ENCODE data around the gene BAZ2B. TPM values are rescaled to one million over a fixed set of nuclear protein-coding genes. Genes with fewer than 3 reads are reported as not detected.
"Not testable (repeated sequence)": the region's sequence is repeated elsewhere in the genome, so short reads cannot be mapped to it uniquely, and the experiment has no call there.

Gene BAZ2B
- total RNA-seq, 1 donor from 2014 or later: 4.2 TPM

DNA sequence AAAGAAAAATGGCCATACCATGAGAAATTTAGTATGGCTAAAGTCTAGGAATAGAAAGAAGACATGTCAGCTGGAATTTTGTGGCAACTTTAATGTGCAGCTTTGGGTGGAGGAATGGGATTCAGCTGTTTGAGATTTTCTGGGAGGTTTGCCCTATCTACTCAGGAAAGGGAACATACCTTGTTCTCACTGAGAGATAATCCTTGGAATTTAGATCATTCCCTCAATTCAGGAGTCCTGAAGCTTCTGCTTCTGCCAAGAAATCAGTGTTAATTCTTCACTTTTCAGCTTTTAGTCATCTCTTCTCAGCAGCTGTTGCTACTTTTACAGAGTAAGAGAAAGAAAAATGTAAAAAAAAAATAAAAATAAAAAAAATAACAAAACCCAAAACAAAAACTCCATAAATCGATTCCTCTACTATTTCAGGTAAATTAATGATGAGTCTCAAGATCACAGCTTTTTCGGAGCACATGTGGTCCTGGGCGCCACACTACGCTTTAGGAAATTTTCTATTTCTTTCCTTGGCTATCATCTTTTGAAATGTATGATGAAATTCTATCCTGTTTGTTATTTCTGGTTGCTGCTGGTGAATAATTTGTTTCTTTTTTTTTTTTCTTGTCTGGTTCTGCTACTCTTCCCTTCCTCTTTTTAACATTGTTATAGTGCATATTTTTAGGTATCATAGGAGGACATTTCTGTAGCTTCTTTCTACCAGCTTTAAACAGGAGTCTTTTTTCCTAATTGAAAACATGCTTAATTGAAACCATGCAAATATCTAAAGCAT is 18.9 kb upstream of the BAZ2B start:
- Mint-ChIP-seq H3K4me3 (no peak overlapping the region), H3K27ac (no peak overlapping the region), H3K36me3 (ENCODE audit: low read depth) (no peaks in the 10 kb centered on the region), H3K9me3 (no peaks in the 10 kb centered on the region), H3K27me3 (no peaks in the 10 kb centered on the region), H3K4me1 (no peaks in the 10 kb centered on the region)
- intact Hi-C loops (cut with micrococcal nuclease): no loop called here
- DNase-seq: no peak

DNA sequence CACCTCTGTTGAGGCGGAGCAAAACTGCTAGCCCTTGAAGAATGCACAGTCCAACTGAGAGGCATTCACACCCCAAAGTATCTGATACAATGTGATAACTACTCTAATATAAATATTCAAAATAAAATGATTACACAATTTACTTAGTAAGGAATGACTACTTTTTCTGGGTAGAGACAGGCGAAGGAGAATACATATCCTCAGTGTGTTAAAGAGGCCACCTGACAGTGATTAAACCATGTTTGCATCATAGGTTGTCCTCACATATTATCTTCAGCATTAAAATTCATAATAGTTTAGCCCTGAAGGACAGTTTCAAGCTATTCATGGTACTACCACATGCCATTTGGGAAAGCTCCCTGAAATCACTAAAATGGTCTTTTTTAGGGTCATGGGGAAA is 16.9 kb upstream of the BAZ2B start:
- intact Hi-C loops (cut with micrococcal nuclease): no loop called here
- Mint-ChIP-seq H3K4me3 (no peak overlapping the region), H3K27ac (no peak overlapping the region), H3K4me1 (no peaks in the 10 kb centered on the region), H3K9me3 (peaks cover 1% of the 10 kb centered on the region), H3K36me3 (ENCODE audit: low read depth) (no peaks in the 10 kb centered on the region), H3K27me3 (peaks cover 1% of the 10 kb centered on the region)
- no peak for DNase-seq

DNA sequence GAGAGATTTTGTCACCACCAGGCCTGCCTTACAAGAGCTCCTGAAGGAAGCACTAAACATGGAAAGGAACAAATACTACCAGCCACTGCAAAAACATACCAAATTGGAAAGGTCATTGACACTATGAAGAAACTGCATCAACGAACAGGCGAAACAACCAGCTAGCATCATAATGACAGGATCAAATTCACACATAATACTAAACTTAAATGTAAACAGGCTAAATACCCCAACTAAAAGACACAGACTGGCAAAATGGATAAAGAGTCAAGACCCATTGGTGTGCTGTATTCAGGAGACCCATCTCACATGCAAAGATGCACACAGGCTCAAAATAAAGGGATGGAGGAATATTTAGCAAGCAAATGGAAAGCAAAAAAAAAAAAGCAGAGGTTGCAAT is 9.3 kb upstream of the BAZ2B start:
- DNase-seq; H3K36me3 Mint-ChIP-seq (ENCODE audit: low read depth); intact Hi-C loops (cut with micrococcal nuclease); H3K4me3 Mint-ChIP-seq; H3K27ac Mint-ChIP-seq; H3K9me3 Mint-ChIP-seq; H3K4me1 Mint-ChIP-seq: not testable (repeated sequence)
- H3K27me3 Mint-ChIP-seq: peaks cover 10% of the 10 kb centered on the region

DNA sequence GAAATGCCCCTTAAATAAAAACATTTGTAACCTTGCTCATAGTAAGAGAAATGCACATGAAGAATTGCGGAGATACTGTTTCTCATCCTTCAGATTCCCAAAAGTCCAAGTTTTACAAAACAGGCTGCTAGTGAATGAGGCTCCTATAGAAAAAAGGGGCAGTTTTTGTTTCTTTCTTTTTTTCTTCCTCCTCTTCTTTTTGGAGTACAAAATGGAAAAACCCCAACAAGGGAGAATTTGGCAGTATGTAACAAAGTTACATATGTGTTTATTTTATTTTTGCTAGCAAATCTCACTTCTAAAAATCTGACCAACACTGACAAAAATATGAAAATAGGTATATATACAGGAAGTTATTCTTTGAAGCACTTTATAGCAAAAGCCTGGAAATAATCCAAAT is 7.1 kb upstream of the BAZ2B start:
- Mint-ChIP-seq H3K36me3 (ENCODE audit: low read depth) (no peaks in the 10 kb centered on the region), H3K9me3 (peaks cover 7% of the 10 kb centered on the region), H3K27ac (no peak overlapping the region), H3K4me1 (no peaks in the 10 kb centered on the region), H3K4me3 (no peak overlapping the region), H3K27me3 (peaks cover 10% of the 10 kb centered on the region)
- intact Hi-C loops (cut with micrococcal nuclease): no loop called here
- no peak for DNase-seq

DNA sequence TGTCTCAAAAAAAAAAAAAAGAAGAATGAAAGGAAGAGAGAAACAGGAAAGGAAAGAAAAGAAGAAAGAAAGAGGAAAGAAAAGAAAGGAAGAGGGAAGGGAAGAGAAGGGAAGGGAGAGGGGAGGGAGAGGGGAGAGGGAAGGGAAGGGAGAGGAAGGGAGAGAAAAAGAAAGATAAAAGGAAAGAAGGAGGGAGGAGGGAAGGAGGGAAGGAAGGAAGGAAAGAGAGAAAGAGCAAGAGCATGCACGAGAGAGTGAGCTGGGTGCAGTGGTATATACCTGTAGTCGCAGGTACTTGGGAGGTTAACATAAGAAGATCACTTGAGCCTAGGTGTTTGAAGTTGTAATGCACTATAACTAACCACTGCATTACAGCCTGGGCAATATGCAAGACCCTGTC is 6.6 kb upstream of the BAZ2B start:
- H3K27me3 Mint-ChIP-seq: peaks cover 10% of the 10 kb centered on the region
- H3K4me1 Mint-ChIP-seq: no peaks in the 10 kb centered on the region
- H3K27ac Mint-ChIP-seq: no peak overlapping the region
- DNase-seq: no peak
- no peaks in the 10 kb centered on the region for H3K36me3 Mint-ChIP-seq (ENCODE audit: low read depth)
- intact Hi-C loops (cut with micrococcal nuclease): no loop called here
- H3K9me3 Mint-ChIP-seq: peaks cover 4% of the 10 kb centered on the region
- no peak overlapping the region for H3K4me3 Mint-ChIP-seq

DNA sequence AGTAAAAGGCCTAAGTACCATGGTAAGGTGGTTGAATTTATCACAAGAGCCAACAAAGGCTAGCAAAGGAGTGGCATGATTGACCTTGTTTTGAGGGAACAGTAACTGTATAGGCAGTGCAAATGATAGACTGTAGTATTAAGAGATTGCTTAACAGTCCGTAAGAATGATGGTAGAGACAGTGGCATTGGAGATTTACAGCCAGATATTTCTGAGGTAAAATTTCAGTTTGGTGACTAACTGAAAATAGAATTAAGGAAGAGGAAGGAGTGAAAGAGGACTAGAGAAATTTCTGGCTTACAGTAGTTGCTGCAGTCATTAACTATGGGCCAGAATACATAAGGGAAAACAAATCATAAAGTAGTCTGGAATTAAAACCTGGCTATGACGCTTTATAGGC is 4.4 kb upstream of the BAZ2B start:
- intact Hi-C loops (cut with micrococcal nuclease): no loop called here
- Mint-ChIP-seq H3K9me3 (no peaks in the 10 kb centered on the region), H3K27ac (no peak overlapping the region), H3K36me3 (ENCODE audit: low read depth) (no peaks in the 10 kb centered on the region), H3K4me1 (peaks cover 4% of the 10 kb centered on the region), H3K4me3 (no peak overlapping the region), H3K27me3 (peaks cover 22% of the 10 kb centered on the region)
- no peak for DNase-seq

DNA sequence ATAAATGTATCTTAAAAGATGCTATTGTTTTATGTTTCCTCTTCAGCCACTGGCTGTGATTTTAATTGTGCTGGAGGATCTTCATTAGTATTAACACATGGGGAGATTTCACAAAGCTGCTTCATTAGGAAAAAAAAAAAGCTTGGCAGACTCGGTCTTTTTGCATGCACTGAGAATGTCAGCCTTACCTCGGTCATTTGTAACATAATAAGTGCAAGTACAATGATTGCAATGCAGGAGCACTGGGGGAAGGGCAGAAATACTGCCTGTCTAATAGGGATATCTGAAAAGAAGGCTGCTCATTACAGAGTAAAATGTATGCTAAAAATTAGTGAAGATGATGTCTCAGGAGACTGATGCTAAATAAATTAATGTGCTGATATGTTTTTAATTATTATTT is 1.3 kb upstream of the BAZ2B start:
- no peaks in the 10 kb centered on the region for H3K9me3 Mint-ChIP-seq
- H3K36me3 Mint-ChIP-seq (ENCODE audit: low read depth): no peaks in the 10 kb centered on the region
- no peak for DNase-seq
- H3K4me1 Mint-ChIP-seq: peaks cover 11% of the 10 kb centered on the region
- intact Hi-C loops (cut with micrococcal nuclease): no loop called here
- H3K4me3 Mint-ChIP-seq: no peak overlapping the region
- H3K27ac Mint-ChIP-seq: no peak overlapping the region
- H3K27me3 Mint-ChIP-seq: peaks cover 32% of the 10 kb centered on the region

DNA sequence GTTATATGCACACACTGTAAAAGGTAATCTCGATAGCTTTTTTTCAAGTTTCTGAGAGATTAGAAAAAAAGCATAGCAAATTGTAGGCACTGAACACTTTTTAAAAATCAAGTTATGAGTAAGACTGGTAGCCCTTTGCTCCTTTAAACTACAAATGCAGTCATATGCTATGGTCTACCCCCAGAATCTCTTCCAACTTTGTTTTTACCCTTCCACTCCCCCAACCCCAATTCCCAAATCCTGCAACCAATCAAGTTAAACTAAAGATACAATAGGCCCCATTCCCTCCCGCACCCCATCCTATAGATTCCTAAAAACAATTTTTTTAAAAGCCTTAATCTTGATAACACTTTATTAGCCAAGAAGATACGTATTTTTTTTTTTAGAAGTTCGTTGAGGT is 752 bp upstream of the BAZ2B start:
- intact Hi-C loops (cut with micrococcal nuclease): no loop called here
- no peaks in the 10 kb centered on the region for H3K36me3 Mint-ChIP-seq (ENCODE audit: low read depth)
- H3K27me3 Mint-ChIP-seq: peaks cover 36% of the 10 kb centered on the region
- no peaks in the 10 kb centered on the region for H3K9me3 Mint-ChIP-seq
- H3K27ac Mint-ChIP-seq: no peak overlapping the region
- H3K4me1 Mint-ChIP-seq: peaks cover 11% of the 10 kb centered on the region
- no peak overlapping the region for H3K4me3 Mint-ChIP-seq
- DNase-seq: no peak

DNA sequence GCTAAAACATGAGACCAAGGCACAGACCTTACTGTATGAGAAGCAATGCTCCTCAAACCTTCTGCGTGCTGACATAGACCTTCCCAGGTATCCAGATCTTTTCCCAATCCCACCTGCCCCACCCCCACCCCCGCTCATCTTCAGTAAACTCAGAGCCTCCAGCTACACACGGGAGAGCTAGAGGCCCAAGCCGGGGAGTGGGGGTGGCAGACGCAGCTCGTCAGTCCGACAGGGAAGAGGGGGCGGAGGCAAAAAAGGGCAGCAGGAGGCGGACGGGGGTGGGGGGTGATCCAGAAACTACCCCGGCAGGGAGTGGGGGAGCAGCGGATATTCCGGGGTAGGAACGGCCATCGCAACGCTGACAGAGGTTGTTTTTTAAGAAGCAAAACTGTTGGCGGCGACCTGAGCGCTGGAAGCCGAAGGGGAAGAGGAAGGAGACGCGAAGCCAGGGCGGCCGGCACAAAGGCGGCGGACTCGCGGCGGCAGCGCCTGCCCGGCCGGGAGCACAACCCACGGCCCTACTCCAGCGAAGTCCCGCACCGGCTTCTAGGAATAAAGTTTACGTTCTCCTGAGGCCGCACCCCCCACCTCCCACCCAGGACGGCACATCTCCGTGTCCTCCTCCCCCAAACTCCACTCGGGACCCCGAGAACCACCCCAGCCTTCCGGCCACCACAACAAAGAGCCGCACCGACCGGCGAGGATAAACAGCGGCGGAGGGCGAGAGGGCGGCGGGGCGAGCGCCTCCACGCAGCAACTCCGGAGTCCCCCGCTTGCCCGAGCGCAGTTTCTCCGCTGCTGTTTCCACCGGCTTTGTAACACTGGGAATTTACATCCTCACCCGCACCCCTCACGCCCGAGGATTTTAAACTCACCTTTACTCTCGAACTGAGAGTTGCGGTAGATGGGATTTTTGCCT is 722 bp downstream of the BAZ2B start:
- peak overlapping the region; percentile 80 for H3K4me3 Mint-ChIP-seq
- intact Hi-C loops (cut with micrococcal nuclease): loop anchor here (2.0 kb wide), 1 partner anchor 97 kb away; the partner anchor contains the start of gene MARCHF7
- H3K27me3 Mint-ChIP-seq: peaks cover 35% of the 10 kb centered on the region
- no peaks in the 10 kb centered on the region for H3K9me3 Mint-ChIP-seq
- H3K27ac Mint-ChIP-seq: peak overlapping the region; percentile 70
- peaks cover 11% of the 10 kb centered on the region for H3K4me1 Mint-ChIP-seq
- no peaks in the 10 kb centered on the region for H3K36me3 Mint-ChIP-seq (ENCODE audit: low read depth)
- DNase-seq: peak; percentile 79

DNA sequence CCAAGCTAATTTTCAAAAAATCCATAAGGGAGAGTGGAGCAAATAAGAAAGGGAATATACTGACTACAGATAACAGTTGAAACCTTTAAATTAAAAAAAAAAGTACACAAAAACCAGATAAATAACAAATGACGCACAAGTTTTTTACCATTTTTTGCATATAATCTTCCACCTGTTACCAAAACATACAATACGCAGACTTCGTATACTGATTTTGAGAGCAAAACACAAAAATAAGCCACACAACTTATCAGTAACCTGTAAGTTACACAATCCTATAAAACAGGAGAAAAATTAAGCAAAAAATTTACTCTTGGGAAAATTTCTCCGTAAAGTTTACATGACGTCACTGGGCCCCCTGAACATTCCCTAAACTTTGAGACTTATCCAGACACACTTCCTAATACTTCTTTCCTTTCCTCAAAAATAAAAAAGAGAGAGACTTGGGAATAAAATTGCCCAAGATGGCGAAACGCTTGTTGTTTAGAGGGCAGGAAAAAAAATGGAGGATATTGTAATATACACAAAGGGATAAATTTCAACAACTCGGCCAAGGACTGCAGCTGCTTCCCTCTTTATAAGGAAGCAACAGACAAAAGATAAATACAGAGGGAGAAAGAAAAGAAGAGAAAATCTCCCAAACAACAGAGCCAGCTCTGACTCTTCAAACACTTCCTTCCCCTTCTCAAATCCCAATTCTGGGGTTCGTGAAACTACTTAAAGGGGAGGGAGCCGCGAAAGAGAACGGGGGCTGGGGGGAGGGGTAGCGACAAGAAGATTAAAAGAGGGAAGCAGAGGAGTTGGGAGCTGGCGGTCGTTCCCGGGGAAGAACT is 1.6 kb downstream of the BAZ2B start:
- Mint-ChIP-seq H3K9me3 (no peaks in the 10 kb centered on the region), H3K36me3 (ENCODE audit: low read depth) (no peaks in the 10 kb centered on the region), H3K4me1 (peaks cover 11% of the 10 kb centered on the region), H3K4me3 (peak overlapping the region; percentile 80), H3K27me3 (peaks cover 39% of the 10 kb centered on the region), H3K27ac (no peak overlapping the region)
- intact Hi-C loops (cut with micrococcal nuclease): loop anchor here (2.0 kb wide), 1 partner anchor 98 kb away; the partner anchor contains the start of gene MARCHF7
- DNase-seq: no peak

DNA sequence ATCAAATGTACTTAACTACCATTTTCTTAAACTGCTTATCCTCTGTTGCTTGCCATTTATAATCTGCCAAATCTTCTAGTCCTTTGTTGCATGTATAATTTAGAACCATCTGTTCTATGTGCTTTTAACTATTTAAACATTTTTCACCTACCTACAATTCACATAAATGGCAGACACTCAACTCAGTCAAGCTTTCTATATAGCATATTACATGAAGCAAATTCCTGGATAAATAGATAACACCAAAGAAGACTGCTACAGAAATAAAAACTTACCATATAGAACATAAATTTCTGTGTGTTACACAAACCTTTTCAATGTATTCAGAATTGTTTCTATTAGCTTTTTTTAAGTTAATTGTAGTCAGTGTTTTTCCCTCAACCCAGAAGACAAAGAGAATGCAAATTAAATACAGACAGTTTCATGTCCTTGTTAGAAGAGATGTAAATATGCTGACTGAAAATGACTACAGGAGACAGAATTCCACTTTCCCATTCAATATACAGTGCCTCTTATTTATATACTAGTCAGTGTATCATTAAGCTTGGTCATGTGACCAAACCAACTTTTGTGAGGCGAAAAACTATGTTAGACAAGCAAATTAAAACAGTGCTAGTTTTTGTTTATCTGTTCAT is 2.6 kb downstream of the BAZ2B start:
- no peaks in the 10 kb centered on the region for H3K36me3 Mint-ChIP-seq (ENCODE audit: low read depth)
- no peak for DNase-seq
- intact Hi-C loops (cut with micrococcal nuclease): loop anchor here (2.0 kb wide), 1 partner anchor 99 kb away; the partner anchor contains the start of gene MARCHF7
- H3K4me3 Mint-ChIP-seq: no peak overlapping the region
- H3K9me3 Mint-ChIP-seq: no peaks in the 10 kb centered on the region
- H3K27me3 Mint-ChIP-seq: peaks cover 39% of the 10 kb centered on the region
- no peak overlapping the region for H3K27ac Mint-ChIP-seq
- H3K4me1 Mint-ChIP-seq: peaks cover 11% of the 10 kb centered on the region

DNA sequence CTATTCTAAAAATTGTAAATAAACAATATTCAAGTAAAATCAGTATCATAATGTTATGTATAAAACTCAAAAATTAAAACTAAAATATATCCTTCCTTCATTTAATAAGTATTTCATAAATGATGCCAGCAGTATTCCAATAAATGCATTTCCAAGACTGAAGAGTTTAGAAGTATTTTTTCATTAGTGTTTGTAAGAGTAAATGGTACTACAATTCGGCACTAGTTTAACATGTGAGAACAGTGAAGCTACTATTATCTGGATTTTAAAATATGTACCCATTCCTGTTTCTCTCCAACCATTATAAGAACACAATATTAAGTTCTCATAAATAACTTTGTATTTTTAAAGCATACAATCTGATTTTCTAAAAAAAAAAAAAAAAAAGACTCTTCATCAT is 3.3 kb downstream of the BAZ2B start:
- Mint-ChIP-seq H3K4me3 (no peak overlapping the region), H3K27ac (no peak overlapping the region), H3K4me1 (peaks cover 11% of the 10 kb centered on the region), H3K36me3 (ENCODE audit: low read depth) (no peaks in the 10 kb centered on the region), H3K9me3 (no peaks in the 10 kb centered on the region), H3K27me3 (peaks cover 38% of the 10 kb centered on the region)
- DNase-seq: no peak
- intact Hi-C loops (cut with micrococcal nuclease): no loop called here

DNA sequence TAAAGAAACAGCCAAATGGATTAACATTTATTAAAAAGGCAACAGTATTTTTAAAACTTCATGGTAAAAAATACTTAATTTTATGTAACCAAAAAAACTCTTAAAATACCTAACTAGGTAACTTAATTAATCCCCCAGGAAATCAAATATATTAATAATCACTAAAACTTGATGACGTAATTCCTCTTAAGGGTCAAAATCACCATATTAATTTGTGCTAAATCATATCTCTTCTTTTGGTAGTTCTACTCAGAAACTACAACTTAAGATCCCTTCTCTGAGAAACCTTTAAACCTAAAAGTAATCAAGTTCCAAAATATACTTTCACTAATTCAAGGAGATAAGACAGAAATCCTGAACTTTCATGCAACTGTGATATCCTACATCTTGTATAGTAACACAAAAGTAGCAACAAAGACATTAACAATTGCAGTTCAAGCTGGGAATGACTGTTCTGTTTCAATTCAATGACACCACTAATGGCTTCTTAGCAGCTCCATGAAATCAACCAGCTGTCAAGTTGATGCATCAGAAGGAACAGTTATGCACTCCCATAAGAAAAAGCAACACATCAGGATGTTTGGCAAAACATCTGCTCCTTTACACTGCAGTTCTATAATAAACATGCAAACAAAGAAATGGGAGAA is 4.0 kb downstream of the BAZ2B start:
- Mint-ChIP-seq H3K36me3 (ENCODE audit: low read depth) (no peaks in the 10 kb centered on the region), H3K9me3 (no peaks in the 10 kb centered on the region), H3K4me1 (peaks cover 11% of the 10 kb centered on the region), H3K27ac (no peak overlapping the region), H3K4me3 (no peak overlapping the region), H3K27me3 (peaks cover 32% of the 10 kb centered on the region)
- intact Hi-C loops (cut with micrococcal nuclease): no loop called here
- DNase-seq: no peak
